Cardiac septum (tissue), 1 donor: Measurements from ENCODE around the gene NDUFC2. TPM values are rescaled to one million over a fixed set of nuclear protein-coding genes. Genes with fewer than 3 reads are reported as not detected.
"Not testable (repeated sequence)": the region's sequence is repeated elsewhere in the genome, so short reads cannot be mapped to it uniquely, and the experiment has no call there.

Experiments
- DNase-seq: peaks from one replicate; pipeline ENCODE4 v3.0.0-alpha.2; 2020; ENCODE audit warnings: low spot score
- intact Hi-C: fragments of 100-400 bp; cut with DNase I; formaldehyde crosslinking; loops from one replicate; pipeline ENCODE4 v1.14.0; 2022
- long read RNA-seq: library from polyadenylated mRNA; unstranded; transcript quantifications from one replicate; pipeline ENCODE4 v2.0.0, GENCODE V29; 2021
- total RNA-seq: library from RNA; stranded (reverse); fragmentation: NEBNext Ultra II Directional; extraction: Animal tissue kit (Norgen Biotek cat#: 25700); gene quantifications from one replicate; pipeline ENCODE4 v1.2.1, GENCODE V29; 2021
- donor health status: DM: no; HTN: no; CAD: no.

Gene NDUFC2
- 225 TPM for total RNA-seq
- long read RNA-seq, transcript NDUFC2-201 (3 exons, 2,518 nt): major isoform, 142 of 143 reads
- long read RNA-seq, partial matches to known transcripts: 0 of 143 reads
- long read RNA-seq, other reads (novel, unspliced or antisense): 1 of 143 reads

GRCh38 chr11:78079232-78080083 is at the start of gene NDUFC2:
TSS of gene NDUFC2 (minus strand) at chr11:78079862. CDS start at chr11:78079744, 118 bp downstream.
- DNase-seq: peak; percentile 89
- intact Hi-C loops: loop anchor here (5.0 kb wide), 1 partner anchor 58 kb away; the partner anchor contains the start of gene ALG8

DNA sequence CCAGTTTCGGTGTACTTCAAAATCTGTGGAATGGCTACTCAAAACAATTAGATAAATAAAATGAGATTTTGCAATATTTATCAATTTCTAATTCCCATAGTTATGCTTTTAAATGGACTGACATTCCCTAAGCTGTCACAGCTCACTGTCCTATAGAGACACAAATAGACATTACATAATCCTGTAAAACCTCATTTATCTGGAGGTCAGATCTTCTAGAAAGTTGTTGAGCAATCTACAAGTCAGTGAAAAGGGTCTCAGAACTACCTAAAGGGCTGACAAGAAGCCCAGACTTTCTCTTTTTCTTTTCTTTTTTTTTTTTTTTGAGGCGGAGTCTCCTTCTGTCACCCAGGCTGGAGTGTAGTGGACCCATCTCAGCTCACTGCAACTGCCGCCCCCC is 47.7 kb upstream of the NDUFC2 start:
- DNase-seq: no peak
- intact Hi-C loops: no loop called here

DNA sequence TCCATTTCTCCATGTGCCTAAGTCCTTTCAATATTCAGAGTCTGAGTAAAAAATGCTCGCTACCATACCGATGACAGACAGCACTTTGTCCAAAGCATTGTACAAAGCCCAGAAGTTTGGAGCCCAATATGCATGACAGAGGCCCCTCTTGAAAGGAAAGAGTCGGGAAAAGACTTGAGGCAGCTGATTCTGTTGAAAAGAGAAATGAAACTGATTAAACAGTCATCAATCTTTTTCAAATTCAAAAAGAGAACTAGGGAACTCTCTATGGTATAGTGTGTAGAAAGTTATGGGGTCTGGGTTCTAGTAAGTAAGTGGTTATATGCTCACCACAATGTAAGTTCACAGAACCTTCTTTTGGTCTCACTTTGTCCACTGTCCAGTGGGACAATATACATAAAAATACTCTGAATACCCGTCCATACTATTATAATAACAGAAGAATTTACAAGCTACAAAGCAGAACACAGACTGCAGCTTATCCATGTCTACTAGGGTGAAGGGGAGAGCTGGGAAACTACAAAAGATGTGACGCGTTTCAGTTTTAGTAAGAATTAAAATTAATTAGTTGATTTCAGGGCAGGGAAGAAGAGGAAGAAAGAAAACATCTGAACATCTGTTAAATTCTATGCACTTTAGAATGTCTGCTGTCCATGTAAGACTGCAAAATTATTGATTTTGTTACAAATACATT is 33.1 kb upstream of the NDUFC2 start:
- DNase-seq: no peak
- intact Hi-C loops: no loop called here

- intact Hi-C loops: no loop called here
- no peak for DNase-seq
Measured at GRCh38 chr11:78111298-78111697, 31.6 kb upstream of the NDUFC2 start.

GRCh38 chr11:78110830-78111229 is 31.2 kb upstream of the NDUFC2 start:
- intact Hi-C loops: no loop called here
- no peak for DNase-seq

DNA sequence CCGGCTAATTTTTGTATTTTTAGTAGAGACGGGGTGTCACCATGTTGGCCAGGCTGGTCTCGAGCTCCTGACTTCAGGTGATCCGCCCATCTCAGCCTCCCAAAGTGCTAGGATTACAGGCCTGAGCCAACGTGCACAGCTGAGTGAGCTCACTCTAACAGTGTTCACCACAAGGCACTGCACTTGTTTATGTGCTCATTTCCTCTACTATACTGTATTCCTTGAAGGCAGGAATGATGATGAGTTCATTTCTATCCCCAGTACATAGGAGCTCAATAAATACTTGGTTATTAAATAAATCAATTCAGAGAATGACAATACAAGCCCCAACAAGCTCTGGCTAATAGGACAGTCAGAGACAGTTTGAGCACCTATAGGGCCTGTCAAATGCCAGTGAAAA is 30.7 kb upstream of the NDUFC2 start:
- intact Hi-C loops: no loop called here

GRCh38 chr11:78109081-78110015 is 29.7 kb upstream of the NDUFC2 start:
- intact Hi-C loops: no loop called here

More for the DNA sequence above, 30.7 kb upstream of the NDUFC2 start:
- no peak for DNase-seq

GRCh38 chr11:78100676-78101472 is 21.2 kb upstream of the NDUFC2 start:
- DNase-seq: no peak
- intact Hi-C loops: no loop called here

More at GRCh38 chr11:78109081-78110015, 29.7 kb upstream of the NDUFC2 start:
- DNase-seq: no peak

DNA sequence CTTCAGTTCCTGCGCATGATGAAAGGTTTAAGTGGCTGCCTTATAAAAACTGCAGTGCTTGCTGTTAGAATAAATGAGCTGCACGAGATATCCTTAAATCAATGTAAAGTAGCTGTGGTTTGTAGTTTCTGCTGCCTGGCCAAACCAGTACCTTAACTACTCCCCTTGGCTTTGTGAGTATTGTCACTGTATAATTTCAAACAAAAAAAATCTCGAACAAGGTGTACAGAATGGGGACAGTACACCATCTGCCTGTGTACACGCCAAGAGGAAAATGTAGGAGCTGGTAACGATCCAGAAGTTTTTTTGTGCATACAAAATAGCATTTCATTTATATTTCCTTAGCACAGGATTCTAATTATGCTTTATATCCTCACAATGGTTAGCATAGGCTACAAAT is 20.6 kb upstream of the NDUFC2 start:
- intact Hi-C loops: no loop called here
- no peak for DNase-seq

GRCh38 chr11:78099666-78100065 is 20.0 kb upstream of the NDUFC2 start:
- intact Hi-C loops: no loop called here
- no peak for DNase-seq

- intact Hi-C loops: no loop called here
- DNase-seq: no peak
Measured at GRCh38 chr11:78097666-78098385, 18.2 kb upstream of the NDUFC2 start.

DNA sequence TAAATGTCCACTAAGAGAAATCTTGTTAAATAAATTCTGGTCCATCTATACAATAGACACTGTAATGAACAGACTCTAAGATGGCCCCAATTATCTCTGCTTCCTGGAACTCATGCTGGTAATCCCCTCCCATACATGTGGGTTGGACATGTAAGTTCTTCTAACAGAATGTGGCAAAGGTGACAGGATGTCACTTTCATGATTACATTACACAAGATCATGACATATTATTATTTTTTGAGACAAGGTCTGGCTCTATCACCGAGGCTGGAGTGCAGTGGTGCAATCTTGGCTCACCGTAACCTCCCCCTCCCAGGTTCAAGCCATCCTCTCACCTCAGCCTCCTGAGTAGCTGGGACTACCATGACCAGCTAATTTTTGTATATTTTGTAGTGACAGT is 14.6 kb upstream of the NDUFC2 start:
- DNase-seq: no peak
- intact Hi-C loops: no loop called here

DNA sequence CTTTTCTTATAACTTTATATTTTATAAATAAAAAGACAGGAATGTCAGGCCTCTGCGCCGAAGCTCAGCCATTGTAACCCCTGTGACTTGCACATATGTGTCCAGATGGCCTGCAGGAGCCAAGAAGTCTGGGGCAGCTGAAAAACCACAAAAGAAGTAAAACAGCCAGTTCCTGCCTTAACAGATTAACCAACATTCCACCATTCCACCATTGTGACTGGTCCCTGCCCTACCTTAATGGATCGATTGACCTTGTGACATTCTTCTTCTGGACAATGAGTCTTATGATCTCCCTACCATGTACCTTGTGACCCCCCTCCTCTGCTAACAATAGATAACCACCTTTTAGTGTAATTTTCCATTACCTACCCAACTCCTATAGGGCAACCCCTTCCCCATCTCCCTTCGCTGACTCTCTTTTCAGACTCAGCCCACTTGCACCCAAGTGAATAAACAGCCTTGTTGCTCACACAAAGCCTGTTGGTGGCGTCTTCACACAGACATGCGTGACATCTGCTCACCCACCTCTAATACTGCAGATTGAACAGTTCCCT is 6.9 kb upstream of the NDUFC2 start:
- intact Hi-C loops, DNase-seq: not testable (repeated sequence)

- intact Hi-C loops: no loop called here
- DNase-seq: no peak
Measured at GRCh38 chr11:78085972-78086371, 6.3 kb upstream of the NDUFC2 start.

GRCh38 chr11:78084506-78084905 is 4.8 kb upstream of the NDUFC2 start:
- not testable (repeated sequence) for DNase-seq
- intact Hi-C loops: loop anchor here (5.0 kb wide), 1 partner anchor 53 kb away; the partner anchor contains the start of gene ALG8

- DNase-seq: no peak
- intact Hi-C loops: loop anchor here (5.0 kb wide), 1 partner anchor 54 kb away; the partner anchor contains the start of gene ALG8
Measured at GRCh38 chr11:78083021-78083420, 3.4 kb upstream of the NDUFC2 start.

DNA sequence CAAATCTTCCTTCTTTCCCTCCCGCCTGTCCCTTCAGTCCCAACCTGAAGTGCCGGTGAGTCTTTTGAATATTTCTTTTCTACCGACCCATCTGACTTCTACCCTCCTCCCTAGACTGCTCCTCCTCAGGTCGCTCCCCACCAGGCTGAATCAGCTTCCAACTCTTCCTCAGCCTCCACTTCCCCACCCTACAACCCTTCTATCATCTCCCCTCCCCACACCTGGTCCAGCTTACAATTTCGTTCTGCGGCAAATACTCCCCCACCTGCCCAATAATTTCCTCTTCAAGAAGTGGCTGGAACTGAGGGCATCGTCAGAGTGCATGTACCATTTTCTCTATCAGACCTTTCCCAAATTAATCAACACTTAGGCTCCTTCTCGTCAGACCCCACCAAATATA is 2.5 kb upstream of the NDUFC2 start:
- intact Hi-C loops: loop anchor here (5.0 kb wide), 1 partner anchor 55 kb away; the partner anchor contains the start of gene ALG8
- DNase-seq: no peak
